GM15510 (cell line): ENCODE data around the gene CDH23.

Source experiments
- POLR2A ChIP-seq: IDR thresholded peaks from 3 replicates; pipeline ENCODE4 v1.6.1; 2011; ENCODE audit warnings: borderline replicate concordance; ENCODE audit not compliant: insufficient read length; ENCODE audit errors: extremely low read depth

The CDH23 gene

GRCh38 chr10:71468363-71469094 is 71.8 kb downstream of the CDH23 start:
- TF ChIP-seq POLR2A, result no peak

DNA sequence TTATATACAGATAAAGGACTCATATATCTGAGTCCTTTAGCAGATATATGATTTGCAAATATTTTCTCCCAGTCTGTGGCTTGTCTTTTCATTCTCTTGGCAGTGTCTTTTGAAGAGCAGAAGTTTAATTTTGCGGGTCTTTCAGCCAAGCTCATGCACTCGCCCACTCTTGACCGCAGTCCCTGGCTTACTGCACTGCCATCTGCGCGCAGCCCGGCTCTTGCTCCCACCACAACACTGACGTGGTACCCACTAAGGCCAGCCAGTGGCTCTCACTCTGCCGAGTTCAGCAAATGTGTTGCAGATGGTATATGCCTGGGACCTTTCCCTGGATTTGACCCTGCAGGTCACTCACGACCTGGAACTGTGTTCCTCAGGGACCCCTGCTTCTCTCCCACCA is 74.3 kb downstream of the CDH23 start:
- TF ChIP-seq POLR2A, result no peak

DNA sequence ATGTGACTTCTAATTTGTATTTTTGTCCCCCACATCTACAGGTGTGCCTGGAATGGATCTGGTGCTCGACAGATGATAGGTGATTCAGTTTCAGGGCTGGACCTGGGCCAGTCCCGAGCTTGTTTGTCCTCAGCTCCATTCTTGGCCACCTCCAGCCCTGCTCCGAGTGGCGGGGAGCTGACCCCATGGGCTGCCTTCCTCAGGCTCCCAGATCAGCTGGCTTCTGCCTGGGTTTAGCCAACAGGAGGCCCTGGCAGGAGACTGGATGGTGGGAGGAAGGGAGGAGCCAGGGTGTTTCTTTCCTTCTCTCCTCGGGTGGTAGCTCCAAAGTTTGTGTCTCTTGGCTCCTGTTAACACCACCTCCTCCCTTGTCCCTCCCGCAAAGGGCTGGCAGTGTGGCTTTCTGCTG is 75.2 kb downstream of the CDH23 start:
- TF ChIP-seq POLR2A, result no peak

DNA sequence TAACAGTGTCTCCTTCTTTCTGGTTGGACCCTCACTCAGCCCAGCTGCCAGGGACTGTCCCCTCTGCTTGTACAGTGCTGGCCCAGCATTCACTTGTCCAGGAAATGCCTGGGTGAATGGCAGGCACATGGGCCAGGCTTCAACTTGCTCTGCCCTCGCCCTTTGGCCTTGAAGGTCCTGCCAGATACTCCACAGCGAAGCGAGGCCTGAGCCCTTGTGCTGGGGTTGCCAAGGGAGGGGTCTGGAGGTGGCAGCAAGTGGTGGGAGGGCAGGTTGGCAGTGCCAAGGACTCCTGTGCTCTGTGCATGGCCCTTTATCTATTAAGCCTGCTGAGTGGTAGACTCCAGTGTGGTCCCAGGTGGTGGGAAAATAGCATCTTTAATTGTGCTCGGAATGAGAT is 75.7 kb downstream of the CDH23 start:
- no peak for TF ChIP-seq POLR2A

DNA sequence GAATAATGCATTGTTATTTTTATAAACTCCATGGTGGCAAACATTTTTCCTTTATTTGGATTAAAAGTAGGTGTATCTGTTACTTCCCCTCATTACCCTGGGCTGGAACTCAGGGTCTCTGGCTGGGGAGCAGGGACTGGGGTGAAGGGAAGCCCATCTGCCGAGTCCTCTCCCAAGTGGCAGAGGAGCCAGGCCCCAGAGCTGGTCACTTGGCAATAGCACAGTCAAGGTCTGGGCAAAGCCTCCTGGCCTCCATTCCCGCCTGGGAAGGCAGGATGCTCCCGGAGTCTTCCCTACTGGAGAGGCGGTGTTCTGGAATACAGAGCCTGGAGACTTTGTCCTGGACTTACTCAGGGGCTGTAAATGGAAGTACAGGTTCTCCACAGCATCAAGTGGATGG is 76.2 kb downstream of the CDH23 start:
- TF ChIP-seq POLR2A, result no peak

GRCh38 chr10:71473671-71474599 is 77.2 kb downstream of the CDH23 start:
- TF ChIP-seq POLR2A, result no peak

- no peak for TF ChIP-seq POLR2A
These were observed 78.1 kb downstream of the CDH23 start for GRCh38 chr10:71474702-71475242.

- TF ChIP-seq POLR2A, result no peak
These were observed 78.6 kb downstream of the CDH23 start for GRCh38 chr10:71475243-71475871.

- TF ChIP-seq POLR2A, result no peak
These were observed 79.7 kb downstream of the CDH23 start for GRCh38 chr10:71476228-71477011.

GRCh38 chr10:71478173-71478572 is 81.5 kb downstream of the CDH23 start:
- TF ChIP-seq POLR2A, result no peak

DNA sequence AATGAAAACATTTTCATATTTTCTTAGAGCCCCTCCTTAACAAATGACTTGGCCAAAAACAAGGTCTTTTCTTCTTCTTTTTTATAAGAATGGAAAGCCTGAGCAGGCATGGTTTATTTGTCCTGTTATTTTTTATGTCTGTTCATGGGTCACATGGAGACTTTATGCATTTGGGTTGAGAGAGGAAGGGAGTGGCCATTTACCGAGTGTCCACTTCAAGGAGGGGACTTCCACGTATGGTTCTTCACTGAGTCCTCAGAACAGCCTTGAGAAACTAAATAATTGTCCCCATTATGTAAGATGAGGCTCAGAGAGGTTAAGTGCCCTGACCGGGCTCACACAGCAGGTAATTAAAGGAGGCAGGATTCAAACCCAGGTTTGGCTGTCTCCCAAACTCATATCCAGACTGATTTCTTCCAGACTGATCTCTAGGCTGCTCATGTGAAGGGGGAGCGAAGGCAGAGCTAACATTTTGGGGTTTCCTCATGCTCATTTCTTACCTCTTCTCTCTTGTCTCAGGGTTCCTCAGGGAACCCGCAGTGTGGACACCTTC is 82.2 kb downstream of the CDH23 start:
- no peak for TF ChIP-seq POLR2A

DNA sequence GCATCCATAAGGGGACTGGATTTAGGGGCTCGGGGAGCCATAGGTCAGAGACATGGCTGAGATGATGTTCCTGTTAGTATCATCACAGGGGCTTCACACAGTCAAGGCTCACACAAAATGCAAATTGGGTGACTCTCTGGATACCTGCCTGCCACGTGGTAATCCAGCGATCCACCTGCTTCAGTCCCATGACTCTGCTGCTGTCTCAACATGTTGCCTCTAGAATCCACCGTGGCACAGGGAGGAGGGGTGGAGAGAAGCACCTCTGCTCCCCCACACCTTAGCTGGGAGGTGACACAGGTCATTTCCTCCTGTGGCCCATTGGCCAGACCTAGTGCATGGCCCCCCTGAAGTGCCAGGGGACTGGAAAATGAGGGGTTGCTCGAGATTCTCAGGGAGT is 83.1 kb downstream of the CDH23 start:
- TF ChIP-seq POLR2A, result no peak

GRCh38 chr10:71480662-71481061 is 83.9 kb downstream of the CDH23 start:
- TF ChIP-seq POLR2A, result no peak
